Muscle layer of duodenum (tissue), 2 donors: Measurements from ENCODE around the gene PPP3CB.
"Not testable (repeated sequence)": the region's sequence is repeated elsewhere in the genome, so short reads cannot be mapped to it uniquely, and the experiment has no call there.

Experiments used
- H3K27ac ChIP-seq: one replicate; pipeline ENCODE4 v1.7.0; 2013; ENCODE audit warnings: mild to moderate bottlenecking, low read length
- H3K27me3 ChIP-seq: one replicate; pipeline ENCODE4 v1.7.0; 2013; ENCODE audit warnings: low read depth, mild to moderate bottlenecking, control low read depth, low read length
- H3K36me3 ChIP-seq, 2 donors: one replicate each; pipeline ENCODE4 v1.7.0; 2013; ENCODE audit warnings: low read length in 2 of 2, control low read depth in 1 of 2, mild to moderate bottlenecking in 1 of 2; ENCODE audit not compliant: insufficient read depth in 2 of 2, control insufficient read depth in 1 of 2
- H3K4me1 ChIP-seq, 2 donors: one replicate each; pipeline ENCODE4 v1.7.0; 2013; ENCODE audit warnings: low read length in 2 of 2, mild to moderate bottlenecking in 2 of 2, control low read depth in 1 of 2, moderate library complexity in 1 of 2; ENCODE audit not compliant: insufficient read depth in 2 of 2, control insufficient read depth in 1 of 2
- H3K4me3 ChIP-seq, 2 donors: one replicate each; pipeline ENCODE4 v1.7.0; 2013; ENCODE audit warnings: low read length in 2 of 2, low read depth in 1 of 2, mild to moderate bottlenecking in 1 of 2
- H3K9me3 ChIP-seq, 2 donors: one replicate each; pipeline ENCODE4 v1.7.0; 2013; ENCODE audit warnings: low read length in 2 of 2, control low read depth in 1 of 2, mild to moderate bottlenecking in 1 of 2; ENCODE audit not compliant: control insufficient read depth in 1 of 2
- donor health status: healthy.

Gene PPP3CB

DNA sequence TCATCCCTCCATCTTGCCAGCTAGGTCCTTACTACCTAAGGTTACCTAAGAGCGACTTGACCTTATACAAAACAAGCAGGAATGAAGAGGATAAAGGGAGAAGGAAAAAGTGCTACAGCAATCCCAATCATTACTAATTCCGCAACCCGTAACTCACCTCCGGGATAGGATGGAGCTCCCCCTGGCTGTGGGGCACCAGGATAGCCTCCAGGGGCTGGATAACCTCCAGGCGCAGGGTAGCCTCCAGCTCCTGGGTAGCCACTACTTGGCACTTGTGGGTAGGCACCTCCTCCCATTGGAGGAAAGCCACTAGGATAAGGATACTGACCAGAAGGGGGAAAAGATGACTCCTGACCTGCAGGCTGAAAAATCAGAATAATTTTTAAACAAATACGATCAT lies 97.8 kb downstream of the PPP3CB start:
- no peak overlapping the region for H3K4me3 ChIP-seq
- no peaks in the 10 kb centered on the region for H3K4me1 ChIP-seq
- no peaks in the 10 kb centered on the region for H3K27me3 ChIP-seq
- no peak overlapping the region for H3K27ac ChIP-seq
- peaks cover 33 to 40% of the 10 kb centered on the region in 2 donors for H3K36me3 ChIP-seq
- H3K9me3 ChIP-seq, result no peaks in the 10 kb centered on the region

DNA sequence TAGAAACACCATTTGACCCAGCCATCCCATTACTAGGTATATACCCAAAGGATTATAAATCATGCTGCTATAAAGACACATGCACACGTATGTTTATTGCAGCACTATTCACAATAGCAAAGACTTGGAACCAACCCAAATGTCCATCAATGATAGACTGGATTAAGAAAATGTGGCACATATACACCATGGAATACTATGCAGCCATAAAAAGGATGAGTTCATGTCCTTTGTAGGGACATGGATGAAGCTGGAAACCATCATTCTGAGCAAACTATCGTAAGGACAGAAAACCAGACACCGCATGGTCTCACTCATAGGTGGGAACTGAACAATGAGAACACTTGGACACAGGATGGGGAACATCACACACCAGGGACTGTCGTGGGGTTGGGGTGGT lies 101.5 kb downstream of the PPP3CB start:
- not testable (repeated sequence) for H3K27ac ChIP-seq, H3K4me3 ChIP-seq, H3K9me3 ChIP-seq, H3K27me3 ChIP-seq, H3K4me1 ChIP-seq
- H3K36me3 ChIP-seq, result peaks cover 43 to 48% of the 10 kb centered on the region in 2 donors

DNA sequence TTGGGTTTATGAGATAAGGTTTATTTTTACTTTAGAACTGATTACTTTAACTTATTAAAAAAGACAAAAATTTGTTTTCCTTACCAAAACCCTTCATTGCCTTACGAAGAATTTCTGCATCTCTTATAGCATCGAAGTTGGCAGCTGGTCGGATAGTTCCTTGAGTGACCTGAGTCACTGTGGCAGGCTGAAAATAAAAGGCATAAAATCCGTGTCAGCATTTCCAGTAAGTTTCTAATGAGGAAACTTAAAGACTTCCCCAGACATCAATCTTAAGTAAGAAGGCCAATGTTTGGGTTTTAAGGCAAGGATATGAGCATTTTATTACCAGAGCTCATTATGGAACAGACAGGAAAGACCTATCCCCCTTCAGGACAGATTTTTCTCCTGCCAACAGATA lies 107.6 kb downstream of the PPP3CB start:
- no peaks in the 10 kb centered on the region for H3K27me3 ChIP-seq
- H3K27ac ChIP-seq, result no peak overlapping the region
- no peaks in the 10 kb centered on the region for H3K4me1 ChIP-seq
- H3K4me3 ChIP-seq, result no peak overlapping the region
- peaks cover 34 to 65% of the 10 kb centered on the region in 2 donors for H3K36me3 ChIP-seq
- H3K9me3 ChIP-seq, result no peaks in the 10 kb centered on the region

DNA sequence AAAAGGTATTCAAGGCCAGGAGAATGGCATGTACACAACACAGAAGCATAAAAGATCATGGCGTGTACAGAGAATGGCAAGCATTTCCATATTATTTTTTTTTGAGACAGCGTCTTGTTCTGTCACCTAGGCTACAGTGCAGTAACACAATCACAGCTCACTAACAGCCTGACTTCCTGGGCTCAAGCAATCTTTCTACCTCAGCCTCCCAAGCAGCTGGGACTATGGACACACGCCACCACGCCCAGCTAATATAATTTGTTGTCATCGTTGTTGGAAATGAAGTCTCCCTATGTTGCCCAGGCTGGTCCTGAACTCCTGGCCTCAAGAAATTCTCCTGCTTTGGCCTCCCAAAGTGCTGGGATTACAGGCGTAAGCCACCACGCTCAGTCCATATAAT lies 109.2 kb downstream of the PPP3CB start:
- Histone ChIP-seq H3K9me3 (no peaks in the 10 kb centered on the region), H3K27ac (no peak overlapping the region), H3K36me3 (peaks cover 41 to 78% of the 10 kb centered on the region in 2 donors), H3K27me3 (no peaks in the 10 kb centered on the region), H3K4me3 (no peak overlapping the region), H3K4me1 (no peaks in the 10 kb centered on the region)
